ENCODE data around the gene C11orf54. TPM values are rescaled to one million over a fixed set of nuclear protein-coding genes. Genes with fewer than 3 reads are reported as not detected.
"Not testable (repeated sequence)": the region's sequence is repeated elsewhere in the genome, so short reads cannot be mapped to it uniquely, and the experiment has no call there.

C11orf54 gene
- polyA plus RNA-seq, 2 of the 4 experiments (the other 2 are of a cell fraction): 12.4 to 27.6 TPM

DNA sequence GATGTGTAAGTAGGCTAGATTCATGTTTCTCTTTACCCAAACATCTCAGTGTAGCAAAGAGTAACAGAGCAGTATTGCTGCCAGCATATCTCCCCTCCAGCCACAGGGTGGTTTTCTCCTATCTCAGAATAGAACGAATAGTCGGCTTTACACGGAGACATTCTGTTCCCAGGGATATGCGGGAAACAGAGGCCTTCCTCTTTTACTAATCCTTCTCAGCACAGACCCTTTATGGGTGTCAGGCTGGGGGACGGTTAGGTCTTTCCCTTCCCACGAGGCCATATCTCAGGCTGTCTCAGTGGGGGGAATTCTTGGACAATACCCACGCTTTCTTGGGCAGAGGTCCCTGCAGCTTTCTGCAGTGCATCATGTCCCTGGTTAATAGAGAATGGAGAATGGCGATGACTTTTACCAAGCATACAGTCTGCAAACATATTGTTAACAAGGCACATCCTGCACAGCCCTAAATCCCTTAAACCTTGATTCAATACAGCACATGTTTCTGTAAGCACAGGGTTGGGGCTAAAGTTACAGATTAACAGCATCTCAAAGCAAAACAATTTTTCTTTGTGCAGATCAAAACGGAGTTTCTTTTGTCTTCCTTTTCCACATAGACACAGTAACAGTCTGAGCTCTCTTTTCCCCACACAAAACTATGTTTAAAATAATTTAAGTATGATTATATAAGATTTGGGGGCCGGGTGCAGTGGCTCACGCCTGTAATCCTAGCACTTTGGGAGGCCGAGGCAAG, 3.7 kb downstream of the C11orf54 start:
- peak overlapping the region; percentile 81 to 98 for H3K27ac ChIP-seq
- H3K4me2 ChIP-seq: peak overlapping the region; percentile 96
- peaks cover 39% of the 10 kb centered on the region for H3K4me1 ChIP-seq
- POLR2A ChIA-PET, H3K9me3 ChIP-seq, FAIRE-seq, ATAC-seq: not testable (repeated sequence)
- peak overlapping the region; percentile 26; the same call in 1 of the 3 replicates for H3K4me3 ChIP-seq
- DNase-seq (ENCODE audit: low read depth in 1 of 2, low spot score in 1 of 2): peak in 1 of 2 experiments; percentile 18
- CTCF ChIA-PET: interaction anchor here (0.7 kb wide), 1 partner anchor 161 kb away, joined by 3 read pairs; no protein-coding TSS in a partner anchor
- TF ChIP-seq, protein P1, sequence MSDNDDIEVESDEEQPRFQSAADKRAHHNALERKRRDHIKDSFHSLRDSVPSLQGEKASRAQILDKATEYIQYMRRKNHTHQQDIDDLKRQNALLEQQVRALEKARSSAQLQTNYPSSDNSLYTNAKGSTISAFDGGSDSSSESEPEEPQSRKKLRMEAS (IDR thresholded peaks at IDR 0.05): 0 out of 2 replicates have a peak, but pooled peaks have one; percentile 28
- 3% methylated on average over 12 of the region's 12 CpGs for WGBS (ENCODE audit: missing lambda C conversion rate)

DNA sequence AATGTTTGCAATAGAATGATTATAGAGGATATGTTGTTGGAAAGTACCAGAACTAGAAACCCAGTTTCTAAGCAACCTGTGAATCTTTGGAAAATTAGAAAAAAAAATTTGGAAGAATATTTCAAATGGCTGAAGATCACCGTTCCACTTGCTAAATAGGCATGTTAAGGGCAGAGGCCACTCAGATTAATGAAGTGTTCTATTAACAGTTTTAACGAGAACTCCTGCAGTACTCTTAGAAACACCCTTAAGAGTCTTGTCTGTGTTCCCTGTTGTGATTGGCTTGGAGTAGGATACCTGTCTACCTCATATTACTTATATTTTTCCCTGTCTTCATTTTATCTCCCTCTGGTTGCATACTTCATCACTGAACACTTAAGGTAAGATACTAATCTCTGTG, 4.6 kb downstream of the C11orf54 start:
- peaks cover 39% of the 10 kb centered on the region for H3K4me1 ChIP-seq
- ChIA-PET POLR2A (no interaction called here), CTCF (interaction anchor here (0.7 kb wide), 1 partner anchor 160 kb away, joined by 3 read pairs; no protein-coding TSS in a partner anchor)
- H3K4me3 ChIP-seq: no peak overlapping the region
- no peak for FAIRE-seq
- no peak for DNase-seq (ENCODE audit: low read depth in 1 of 2, low spot score in 1 of 2)
- H3K27ac ChIP-seq: peak overlapping the region in 1 of 2 experiments; percentile 98; a peak in 2 of 6 replicates
- peak overlapping the region; percentile 96 for H3K4me2 ChIP-seq
- no peaks in the 10 kb centered on the region for H3K9me3 ChIP-seq
- TF ChIP-seq KDM1A (IDR thresholded peaks at IDR 0.05; ENCODE audit: low read depth) (no peak), MAFK (IDR thresholded peaks at IDR 0.05; ENCODE audit: partially characterized antibody) (no peak), HEYL (CRISPR knock-in tag; IDR thresholded peaks at IDR 0.05) (no peak), MYC (IDR thresholded peaks at IDR 0.05; ENCODE audit: borderline replicate concordance, low read length) (no peak), HDAC2 (IDR thresholded peaks at IDR 0.05) (no peak), GATA3 (IDR thresholded peaks at IDR 0.05; ENCODE audit: borderline replicate concordance) (no peak), RCOR1 (IDR thresholded peaks at IDR 0.05; ENCODE audit: low read depth, low read length) (no peak), POLR2AphosphoS2 (conservative IDR thresholded peaks at IDR 0.05; ENCODE audit: low read length) (no peak), TFCP2L1 (CRISPR knock-in tag; IDR thresholded peaks at IDR 0.05) (no peak)
- TF ChIP-seq, protein P2, sequence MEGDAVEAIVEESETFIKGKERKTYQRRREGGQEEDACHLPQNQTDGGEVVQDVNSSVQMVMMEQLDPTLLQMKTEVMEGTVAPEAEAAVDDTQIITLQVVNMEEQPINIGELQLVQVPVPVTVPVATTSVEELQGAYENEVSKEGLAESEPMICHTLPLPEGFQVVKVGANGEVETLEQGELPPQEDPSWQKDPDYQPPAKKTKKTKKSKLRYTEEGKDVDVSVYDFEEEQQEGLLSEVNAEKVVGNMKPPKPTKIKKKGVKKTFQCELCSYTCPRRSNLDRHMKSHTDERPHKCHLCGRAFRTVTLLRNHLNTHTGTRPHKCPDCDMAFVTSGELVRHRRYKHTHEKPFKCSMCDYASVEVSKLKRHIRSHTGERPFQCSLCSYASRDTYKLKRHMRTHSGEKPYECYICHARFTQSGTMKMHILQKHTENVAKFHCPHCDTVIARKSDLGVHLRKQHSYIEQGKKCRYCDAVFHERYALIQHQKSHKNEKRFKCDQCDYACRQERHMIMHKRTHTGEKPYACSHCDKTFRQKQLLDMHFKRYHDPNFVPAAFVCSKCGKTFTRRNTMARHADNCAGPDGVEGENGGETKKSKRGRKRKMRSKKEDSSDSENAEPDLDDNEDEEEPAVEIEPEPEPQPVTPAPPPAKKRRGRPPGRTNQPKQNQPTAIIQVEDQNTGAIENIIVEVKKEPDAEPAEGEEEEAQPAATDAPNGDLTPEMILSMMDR (IDR thresholded peaks at IDR 0.05): no peak
- TF ChIP-seq, protein P3, sequence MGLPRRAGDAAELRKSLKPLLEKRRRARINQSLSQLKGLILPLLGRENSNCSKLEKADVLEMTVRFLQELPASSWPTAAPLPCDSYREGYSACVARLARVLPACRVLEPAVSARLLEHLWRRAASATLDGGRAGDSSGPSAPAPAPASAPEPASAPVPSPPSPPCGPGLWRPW (IDR thresholded peaks at IDR 0.05): no peak
- TF ChIP-seq, protein P1 (IDR thresholded peaks at IDR 0.05): no peak
- ATAC-seq: no peak
- WGBS (ENCODE audit: missing lambda C conversion rate): 46% methylated on average over 2 of the region's 2 CpGs

DNA sequence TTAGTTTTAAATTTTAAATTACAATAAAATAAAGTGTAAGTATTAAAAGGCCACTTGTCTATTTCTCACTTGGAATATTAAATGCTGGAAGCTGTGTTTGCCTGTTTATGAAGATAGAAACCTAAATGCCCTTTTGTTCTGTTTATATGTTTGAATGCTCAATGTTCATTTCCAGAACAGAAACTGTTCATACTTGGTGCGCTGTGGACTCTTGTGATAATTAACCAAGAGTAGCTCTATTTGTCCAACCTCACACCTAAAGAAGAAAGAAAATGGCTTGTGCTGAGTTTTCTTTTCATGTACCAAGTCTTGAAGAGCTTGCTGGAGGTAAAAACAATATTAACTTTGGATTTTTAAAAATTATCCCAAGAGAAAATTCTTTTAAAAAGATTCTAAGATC, 5.7 kb downstream of the C11orf54 start:
- ChIA-PET CTCF (no interaction called here), POLR2A (no interaction called here)
- ATAC-seq: no peak
- peaks cover 39% of the 10 kb centered on the region for H3K4me1 ChIP-seq
- H3K27ac ChIP-seq: no peak overlapping the region
- WGBS (ENCODE audit: missing lambda C conversion rate): 16% methylated on average over 1 of the region's 1 CpG
- no peaks in the 10 kb centered on the region for H3K9me3 ChIP-seq
- no peak for FAIRE-seq
- H3K4me3 ChIP-seq: no peak overlapping the region
- no peak for TF ChIP-seq FOXS1 (CRISPR knock-in tag; IDR thresholded peaks at IDR 0.05)
- no peak for DNase-seq (ENCODE audit: low read depth in 1 of 2, low spot score in 1 of 2)
- H3K4me2 ChIP-seq: peak overlapping the region; percentile 20; the same call in 1 of the 3 replicates

DNA sequence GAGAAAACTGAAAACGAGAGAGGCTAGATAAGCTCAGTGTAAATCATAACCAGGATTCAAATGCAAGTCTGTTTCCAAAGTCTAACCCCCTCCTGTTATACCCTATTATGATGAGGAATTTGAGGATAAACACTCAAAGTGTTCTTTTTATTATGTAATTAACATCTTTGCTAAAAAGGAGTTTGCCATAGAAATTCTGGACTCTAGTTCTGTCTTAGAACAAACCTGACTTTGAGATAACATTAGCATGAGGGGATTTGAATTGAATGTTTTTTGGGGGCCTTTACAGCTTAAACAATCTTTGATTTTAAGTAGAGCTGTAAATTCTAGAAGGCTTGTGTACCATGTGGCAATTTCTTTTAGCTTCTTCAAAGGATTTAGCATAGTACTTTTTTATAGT, 9.5 kb downstream of the C11orf54 start:
- WGBS (ENCODE audit: missing lambda C conversion rate): 77% methylated on average over 1 of the region's 1 CpG
- Histone ChIP-seq H3K27ac (no peak overlapping the region), H3K4me1 (peaks cover 12% of the 10 kb centered on the region), H3K9me3 (no peaks in the 10 kb centered on the region), H3K4me3 (no peak overlapping the region), H3K4me2 (no peak overlapping the region)
- no peak for DNase-seq (ENCODE audit: low read depth in 1 of 2, low spot score in 1 of 2)
- FAIRE-seq: no peak
- POLR2A ChIA-PET: interaction anchor here (0.6 kb wide), 1 partner anchor 33 kb away, joined by 4 read pairs; the partner anchor contains the start of gene MED17
- CTCF ChIA-PET: no interaction called here
- ATAC-seq: no peak
- TF ChIP-seq FOSL2 (IDR thresholded peaks at IDR 0.05): no peak
- TF ChIP-seq FOSL2 (CRISPR knock-in tag; IDR thresholded peaks at IDR 0.05): no peak
- TF ChIP-seq, protein P1 (IDR thresholded peaks at IDR 0.05): no peak
- TF ChIP-seq NR3C1 (IDR thresholded peaks at IDR 0.05): no peak
- no peak for TF ChIP-seq EP300 (IDR thresholded peaks at IDR 0.05)
- no peak for TF ChIP-seq TP53 (CRISPR knock-in tag; IDR thresholded peaks at IDR 0.05)
- no peak for TF ChIP-seq GATA3 (IDR thresholded peaks at IDR 0.05; ENCODE audit: borderline replicate concordance)
- no peak for TF ChIP-seq POLR2AphosphoS2 (conservative IDR thresholded peaks at IDR 0.05; ENCODE audit: low read length)
- TF ChIP-seq, protein P4, sequence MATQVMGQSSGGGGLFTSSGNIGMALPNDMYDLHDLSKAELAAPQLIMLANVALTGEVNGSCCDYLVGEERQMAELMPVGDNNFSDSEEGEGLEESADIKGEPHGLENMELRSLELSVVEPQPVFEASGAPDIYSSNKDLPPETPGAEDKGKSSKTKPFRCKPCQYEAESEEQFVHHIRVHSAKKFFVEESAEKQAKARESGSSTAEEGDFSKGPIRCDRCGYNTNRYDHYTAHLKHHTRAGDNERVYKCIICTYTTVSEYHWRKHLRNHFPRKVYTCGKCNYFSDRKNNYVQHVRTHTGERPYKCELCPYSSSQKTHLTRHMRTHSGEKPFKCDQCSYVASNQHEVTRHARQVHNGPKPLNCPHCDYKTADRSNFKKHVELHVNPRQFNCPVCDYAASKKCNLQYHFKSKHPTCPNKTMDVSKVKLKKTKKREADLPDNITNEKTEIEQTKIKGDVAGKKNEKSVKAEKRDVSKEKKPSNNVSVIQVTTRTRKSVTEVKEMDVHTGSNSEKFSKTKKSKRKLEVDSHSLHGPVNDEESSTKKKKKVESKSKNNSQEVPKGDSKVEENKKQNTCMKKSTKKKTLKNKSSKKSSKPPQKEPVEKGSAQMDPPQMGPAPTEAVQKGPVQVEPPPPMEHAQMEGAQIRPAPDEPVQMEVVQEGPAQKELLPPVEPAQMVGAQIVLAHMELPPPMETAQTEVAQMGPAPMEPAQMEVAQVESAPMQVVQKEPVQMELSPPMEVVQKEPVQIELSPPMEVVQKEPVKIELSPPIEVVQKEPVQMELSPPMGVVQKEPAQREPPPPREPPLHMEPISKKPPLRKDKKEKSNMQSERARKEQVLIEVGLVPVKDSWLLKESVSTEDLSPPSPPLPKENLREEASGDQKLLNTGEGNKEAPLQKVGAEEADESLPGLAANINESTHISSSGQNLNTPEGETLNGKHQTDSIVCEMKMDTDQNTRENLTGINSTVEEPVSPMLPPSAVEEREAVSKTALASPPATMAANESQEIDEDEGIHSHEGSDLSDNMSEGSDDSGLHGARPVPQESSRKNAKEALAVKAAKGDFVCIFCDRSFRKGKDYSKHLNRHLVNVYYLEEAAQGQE (IDR thresholded peaks at IDR 0.05): no peak
- TF ChIP-seq FOXS1 (CRISPR knock-in tag; IDR thresholded peaks at IDR 0.05): no peak
- no peak for TF ChIP-seq ZFP36 (IDR thresholded peaks at IDR 0.05; ENCODE audit: borderline replicate concordance, partially characterized antibody)
- no peak for TF ChIP-seq RNF2 (IDR thresholded peaks at IDR 0.05; ENCODE audit: borderline replicate concordance, low read depth)
- no peak for TF ChIP-seq CHD2 (IDR thresholded peaks at IDR 0.05; ENCODE audit: low read length, partially characterized antibody)
